ENCODE results near the gene FRMD4A.

Gene FRMD4A

GRCh38 chr10:14322526-14323188, 8.1 kb downstream of the FRMD4A start:
- CTCF ChIA-PET, result interaction anchor here (0.7 kb wide), 1 partner anchor 709 kb away, joined by 3 read pairs; no protein-coding TSS in a partner anchor
- no peak for TF ChIP-seq L3MBTL2 (conservative IDR thresholded peaks at IDR 0.05)
- no peak for TF ChIP-seq ZNF384 (IDR thresholded peaks at IDR 0.05)
- TF ChIP-seq FOXK2 (IDR thresholded peaks at IDR 0.05), result no peak
- no peak for TF ChIP-seq CTBP1 (IDR thresholded peaks at IDR 0.05; ENCODE audit: borderline replicate concordance)
- TF ChIP-seq FOXM1 (IDR thresholded peaks at IDR 0.05; ENCODE audit: borderline replicate concordance), result no peak
- no peak for TF ChIP-seq NFRKB (IDR thresholded peaks at IDR 0.05)
- TF ChIP-seq, protein P1, sequence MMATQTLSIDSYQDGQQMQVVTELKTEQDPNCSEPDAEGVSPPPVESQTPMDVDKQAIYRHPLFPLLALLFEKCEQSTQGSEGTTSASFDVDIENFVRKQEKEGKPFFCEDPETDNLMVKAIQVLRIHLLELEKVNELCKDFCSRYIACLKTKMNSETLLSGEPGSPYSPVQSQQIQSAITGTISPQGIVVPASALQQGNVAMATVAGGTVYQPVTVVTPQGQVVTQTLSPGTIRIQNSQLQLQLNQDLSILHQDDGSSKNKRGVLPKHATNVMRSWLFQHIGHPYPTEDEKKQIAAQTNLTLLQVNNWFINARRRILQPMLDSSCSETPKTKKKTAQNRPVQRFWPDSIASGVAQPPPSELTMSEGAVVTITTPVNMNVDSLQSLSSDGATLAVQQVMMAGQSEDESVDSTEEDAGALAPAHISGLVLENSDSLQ (IDR thresholded peaks at IDR 0.05), result no peak
- TF ChIP-seq TARDBP (IDR thresholded peaks at IDR 0.05), result no peak
- no peak for TF ChIP-seq HDGF (IDR thresholded peaks at IDR 0.05; ENCODE audit: borderline replicate concordance)
- no peak for TF ChIP-seq SUZ12 (IDR thresholded peaks at IDR 0.05)
- no peak for TF ChIP-seq ARNT (IDR thresholded peaks at IDR 0.05)
- no peak for TF ChIP-seq BHLHE40 (IDR thresholded peaks at IDR 0.05; ENCODE audit: borderline replicate concordance)
- TF ChIP-seq ELF4 (IDR thresholded peaks at IDR 0.05), result no peak
- no peak for TF ChIP-seq FOXA1 (IDR thresholded peaks at IDR 0.05)
- no peak for TF ChIP-seq SP1 (IDR thresholded peaks at IDR 0.05)
- no peak for TF ChIP-seq LEF1 (IDR thresholded peaks at IDR 0.05; ENCODE audit: borderline replicate concordance)
- POLR2A ChIA-PET, result no interaction called here
- DNase-seq (ENCODE audit: extremely low spot score), result no peak

DNA sequence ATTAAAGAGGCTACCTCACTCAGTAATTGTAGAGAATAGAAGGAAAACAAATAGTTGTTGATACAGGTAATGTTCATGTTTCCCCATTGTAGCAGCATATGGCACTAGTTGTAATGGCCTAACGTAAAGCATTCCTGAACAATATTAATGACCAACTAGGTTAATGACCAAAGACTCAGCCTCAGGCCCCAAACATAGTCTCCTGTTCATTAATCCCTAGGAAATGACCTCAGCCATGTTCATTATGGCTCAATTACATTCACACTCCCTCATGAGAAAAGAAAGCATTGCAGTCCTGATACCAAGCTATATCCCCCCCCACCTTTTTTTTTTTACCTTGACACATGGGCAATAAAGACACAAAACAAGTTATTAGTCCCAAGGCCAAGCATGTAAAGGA, 12.7 kb downstream of the FRMD4A start:
- DNase-seq (ENCODE audit: extremely low spot score), result no peak
- ChIA-PET CTCF (no interaction called here), POLR2A (no interaction called here)
- TF ChIP-seq ELF4 (IDR thresholded peaks at IDR 0.05), result no peak

- POLR2A ChIA-PET, result no interaction called here
- DNase-seq (ENCODE audit: extremely low spot score), result no peak
- no peak for TF ChIP-seq TARDBP (IDR thresholded peaks at IDR 0.05)
- TF ChIP-seq FOXM1 (IDR thresholded peaks at IDR 0.05; ENCODE audit: borderline replicate concordance), result no peak
- CTCF ChIA-PET, result no interaction called here
These were observed 18.7 kb downstream of the FRMD4A start for GRCh38 chr10:14312014-14312413.

GRCh38 chr10:14311206-14311957, 19.3 kb downstream of the FRMD4A start:
- TF ChIP-seq ZNF384 (IDR thresholded peaks at IDR 0.05), result no peak
- CTCF ChIA-PET, result no interaction called here
- POLR2A ChIA-PET, result no interaction called here
- DNase-seq (ENCODE audit: extremely low spot score), result no peak

DNA sequence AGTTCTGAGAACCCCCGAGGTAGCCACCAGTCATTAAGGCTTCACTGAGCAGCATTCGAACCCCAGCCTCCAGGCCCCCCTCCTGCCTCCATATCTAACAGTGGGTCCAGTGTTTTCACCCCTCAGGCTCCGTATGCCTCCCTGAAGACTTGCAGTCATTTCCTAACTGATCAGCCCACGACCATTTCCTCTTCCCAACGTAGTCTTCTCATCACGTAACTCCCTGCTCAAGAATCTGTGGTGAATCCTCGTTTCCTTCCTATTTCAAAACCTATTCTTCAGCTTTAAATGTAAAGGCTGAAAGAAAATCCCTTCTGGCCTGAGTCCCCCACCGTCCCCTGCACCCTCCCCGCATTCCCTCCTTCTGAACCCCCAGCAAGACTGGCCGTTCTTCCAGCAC, 21.1 kb downstream of the FRMD4A start:
- CTCF ChIA-PET, result no interaction called here
- TF ChIP-seq FOXA1 (IDR thresholded peaks at IDR 0.05) (no peak), LEF1 (IDR thresholded peaks at IDR 0.05; ENCODE audit: borderline replicate concordance) (no peak), SUZ12 (IDR thresholded peaks at IDR 0.05) (no peak), ZNF384 (IDR thresholded peaks at IDR 0.05) (no peak), ARNT (IDR thresholded peaks at IDR 0.05) (no peak), BHLHE40 (IDR thresholded peaks at IDR 0.05; ENCODE audit: borderline replicate concordance) (no peak), FOXK2 (IDR thresholded peaks at IDR 0.05) (no peak), L3MBTL2 (conservative IDR thresholded peaks at IDR 0.05) (no peak), HDGF (IDR thresholded peaks at IDR 0.05; ENCODE audit: borderline replicate concordance) (no peak), NFRKB (IDR thresholded peaks at IDR 0.05) (no peak), ELF4 (IDR thresholded peaks at IDR 0.05) (no peak), SP1 (IDR thresholded peaks at IDR 0.05) (no peak), CTBP1 (IDR thresholded peaks at IDR 0.05; ENCODE audit: borderline replicate concordance) (no peak), FOXM1 (IDR thresholded peaks at IDR 0.05; ENCODE audit: borderline replicate concordance) (no peak), TARDBP (IDR thresholded peaks at IDR 0.05) (no peak)
- TF ChIP-seq, protein P1 (IDR thresholded peaks at IDR 0.05), result no peak
- no peak for DNase-seq (ENCODE audit: extremely low spot score)
- POLR2A ChIA-PET, result no interaction called here

GRCh38 chr10:14306190-14306589, 24.5 kb downstream of the FRMD4A start:
- CTCF ChIA-PET, result no interaction called here
- POLR2A ChIA-PET, result no interaction called here
- no peak for DNase-seq (ENCODE audit: extremely low spot score)
- TF ChIP-seq TARDBP (IDR thresholded peaks at IDR 0.05) (no peak), SP1 (IDR thresholded peaks at IDR 0.05) (no peak), ZNF384 (IDR thresholded peaks at IDR 0.05) (no peak), ELF4 (IDR thresholded peaks at IDR 0.05) (no peak), NFRKB (IDR thresholded peaks at IDR 0.05) (no peak), SUZ12 (IDR thresholded peaks at IDR 0.05) (no peak), FOXM1 (IDR thresholded peaks at IDR 0.05; ENCODE audit: borderline replicate concordance) (no peak), HDGF (IDR thresholded peaks at IDR 0.05; ENCODE audit: borderline replicate concordance) (no peak), FOXA1 (IDR thresholded peaks at IDR 0.05) (no peak), ARNT (IDR thresholded peaks at IDR 0.05) (no peak), LEF1 (IDR thresholded peaks at IDR 0.05; ENCODE audit: borderline replicate concordance) (no peak)

GRCh38 chr10:14304046-14304445, 26.7 kb downstream of the FRMD4A start:
- no peak for DNase-seq (ENCODE audit: extremely low spot score)
- CTCF ChIA-PET, result no interaction called here
- POLR2A ChIA-PET, result no interaction called here
- TF ChIP-seq FOXA1 (IDR thresholded peaks at IDR 0.05) (no peak), FOXM1 (IDR thresholded peaks at IDR 0.05; ENCODE audit: borderline replicate concordance) (no peak), TARDBP (IDR thresholded peaks at IDR 0.05) (no peak), LEF1 (IDR thresholded peaks at IDR 0.05; ENCODE audit: borderline replicate concordance) (no peak), L3MBTL2 (conservative IDR thresholded peaks at IDR 0.05) (no peak), ARNT (IDR thresholded peaks at IDR 0.05) (no peak), NFRKB (IDR thresholded peaks at IDR 0.05) (no peak), CTBP1 (IDR thresholded peaks at IDR 0.05; ENCODE audit: borderline replicate concordance) (no peak), SP1 (IDR thresholded peaks at IDR 0.05) (no peak), ZNF384 (IDR thresholded peaks at IDR 0.05) (no peak), SUZ12 (IDR thresholded peaks at IDR 0.05) (no peak), ELF4 (IDR thresholded peaks at IDR 0.05) (no peak), FOXK2 (IDR thresholded peaks at IDR 0.05) (no peak), HDGF (IDR thresholded peaks at IDR 0.05; ENCODE audit: borderline replicate concordance) (no peak), BHLHE40 (IDR thresholded peaks at IDR 0.05; ENCODE audit: borderline replicate concordance) (no peak)
- TF ChIP-seq, protein P1 (IDR thresholded peaks at IDR 0.05), result no peak
